Measurements from ENCODE around the gene TOLLIP. TPM values are rescaled to one million over a fixed set of nuclear protein-coding genes. Genes with fewer than 3 reads are reported as not detected.

Gene TOLLIP
- total RNA-seq, 1 donor from 2014 or later, result 71.1 TPM

Small RNA genes lying within 50 kb of the gene (microRNA-seq; reads per million reads assigned to microRNA genes)
- gene MIR6744 (ENCODE audit: borderline microRNAs expressed), result not detected

Other genes starting within 250 kb of the TOLLIP start
- gene MUC2, start 234.8 kb downstream of the TOLLIP start, total RNA-seq, result not detected
- not detected for gene MUC5AC, start 151.7 kb downstream of the TOLLIP start, total RNA-seq
- 1.2 TPM for gene MUC5B, start 86.6 kb downstream of the TOLLIP start, total RNA-seq
- 0.26 TPM for gene BRSK2, start 80.3 kb upstream of the TOLLIP start, total RNA-seq
- gene MOB2, start 177.1 kb upstream of the TOLLIP start, total RNA-seq, result 58.9 TPM

All from upper lobe of right lung (tissue), 1 donor.